Subcutaneous adipose tissue (tissue), 4 donors: ENCODE data around the gene MAP6. TPM values are rescaled to one million over a fixed set of nuclear protein-coding genes. Genes with fewer than 3 reads are reported as not detected.

ENCODE experiments used
- CTCF ChIP-seq: fragments of 450-650 bp; IDR thresholded peaks from one replicate; pipeline ENCODE4 v1.5.1; 2016; ENCODE audit warnings: low read depth, mild to moderate bottlenecking, control low read depth, antibody characterized with exemption, moderate library complexity
- total RNA-seq, 4 donors: library from RNA; depleted of rRNA; stranded (reverse); fragments of >200 nt; gene quantifications; one replicate each; pipeline ENCODE4 v1.1.0, GENCODE V29; 2016

MAP6 gene
- total RNA-seq, 4 donors from 2014 or later, result 2.0 to 5.1 (median 4.0) TPM

- TF ChIP-seq CTCF, result no peak
These were observed 9.1 kb upstream of the MAP6 start for GRCh38 chr11:75677909-75678308.

- no peak for TF ChIP-seq CTCF
These were observed 8.4 kb upstream of the MAP6 start for GRCh38 chr11:75677275-75677674.

DNA sequence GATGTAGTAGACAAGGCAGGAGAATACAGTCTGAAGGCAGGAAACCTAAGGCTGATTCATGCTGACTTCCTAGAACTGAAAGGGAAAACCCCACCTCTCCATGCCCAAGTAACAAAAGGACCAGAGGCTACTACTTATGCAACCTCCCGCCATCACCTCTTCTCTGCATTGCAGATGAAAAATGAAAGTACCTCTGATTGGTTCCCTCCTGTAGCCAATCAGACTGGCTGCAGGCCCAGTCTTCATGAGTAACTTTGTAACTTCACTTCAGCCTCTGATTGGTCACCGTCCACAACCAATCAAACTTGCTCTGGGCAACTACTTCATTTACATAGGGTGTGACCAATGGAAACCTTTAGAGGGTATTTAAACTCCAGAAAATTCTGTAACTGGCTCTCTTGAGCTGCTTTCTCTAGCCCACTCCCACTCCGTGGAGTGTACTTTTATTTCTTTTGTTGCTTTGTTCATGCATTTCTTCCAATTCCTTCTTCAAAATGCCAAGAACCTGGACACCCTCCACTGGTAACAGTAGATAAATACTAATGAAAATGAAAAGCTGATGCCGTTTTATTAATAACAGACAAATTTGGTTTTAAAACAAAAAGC is 5.2 kb upstream of the MAP6 start:
- no peak for TF ChIP-seq CTCF

- TF ChIP-seq CTCF, result no peak
These were observed 897 bp downstream of the MAP6 start for GRCh38 chr11:75667831-75668450.

- no peak for TF ChIP-seq CTCF
These were observed 1.5 kb downstream of the MAP6 start for GRCh38 chr11:75667255-75667830.

DNA sequence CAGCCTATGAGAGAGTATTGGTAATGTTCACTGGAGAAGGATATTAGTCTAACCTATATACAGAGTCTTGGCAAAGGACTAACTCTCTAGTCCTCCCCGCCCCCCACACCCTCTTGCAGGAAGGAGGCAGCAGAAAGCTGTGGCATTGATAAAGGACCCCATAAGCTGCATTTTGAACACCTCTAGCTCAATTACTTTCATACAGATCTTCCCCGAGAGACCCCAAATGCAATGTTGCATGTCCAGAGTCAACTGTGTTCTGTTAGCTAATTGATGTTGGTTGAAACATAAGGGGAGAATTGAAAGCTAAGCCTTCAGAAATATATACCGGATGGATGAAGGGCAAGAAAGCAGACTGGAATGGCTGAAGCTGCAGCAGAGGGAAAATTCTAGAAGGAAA is 2.8 kb downstream of the MAP6 start:
- TF ChIP-seq CTCF, result no peak

DNA sequence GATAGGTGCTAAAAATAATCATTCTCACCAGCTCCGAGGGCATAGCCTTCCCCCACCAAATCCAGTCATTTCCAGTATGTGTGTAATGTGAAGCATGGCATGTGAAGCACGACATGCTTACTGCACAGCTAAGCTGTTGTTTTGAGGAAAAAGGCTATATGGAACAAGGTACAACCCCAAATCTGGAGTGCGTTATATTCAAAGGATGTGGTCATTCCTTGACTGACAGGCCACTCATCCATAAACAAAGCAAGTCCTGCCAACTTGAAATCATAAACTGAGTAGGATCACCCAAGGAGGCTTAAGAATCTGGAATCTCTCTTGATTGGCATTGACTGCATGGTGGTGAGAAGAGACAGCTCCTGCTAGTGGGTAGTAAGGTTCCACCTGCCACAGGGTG is 3.7 kb downstream of the MAP6 start:
- TF ChIP-seq CTCF, result no peak
